GM19035 (cell line): ENCODE measurements around the gene CRLF1.

Experiments used
- ATAC-seq: cut with Tn5 transposase; IDR thresholded peaks from one replicate; pipeline ENCODE4 v1.9.1; 2021; ENCODE audit not compliant: unreplicated experiment

Gene CRLF1

DNA sequence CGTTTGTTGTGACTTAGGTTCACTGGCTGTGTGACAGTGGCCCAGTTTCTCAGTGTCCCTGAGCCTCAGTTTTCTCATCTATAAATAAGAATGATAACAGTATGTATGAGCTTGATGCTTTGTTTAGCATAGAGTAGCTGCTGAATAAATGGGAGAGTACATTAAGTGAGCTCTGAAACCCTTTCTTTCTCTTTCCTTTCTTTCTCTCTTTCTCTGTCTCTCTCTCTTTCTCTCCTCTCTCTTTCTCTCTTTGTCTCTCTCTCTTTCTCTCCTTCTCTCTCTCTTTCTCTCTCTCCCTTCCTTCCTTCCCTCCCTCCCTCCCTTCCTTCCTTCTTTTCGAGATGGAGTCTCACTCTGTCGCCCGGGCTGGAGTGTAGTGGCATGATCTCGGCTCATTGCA lies 46.9 kb downstream of the CRLF1 start:
- ATAC-seq = no peak

DNA sequence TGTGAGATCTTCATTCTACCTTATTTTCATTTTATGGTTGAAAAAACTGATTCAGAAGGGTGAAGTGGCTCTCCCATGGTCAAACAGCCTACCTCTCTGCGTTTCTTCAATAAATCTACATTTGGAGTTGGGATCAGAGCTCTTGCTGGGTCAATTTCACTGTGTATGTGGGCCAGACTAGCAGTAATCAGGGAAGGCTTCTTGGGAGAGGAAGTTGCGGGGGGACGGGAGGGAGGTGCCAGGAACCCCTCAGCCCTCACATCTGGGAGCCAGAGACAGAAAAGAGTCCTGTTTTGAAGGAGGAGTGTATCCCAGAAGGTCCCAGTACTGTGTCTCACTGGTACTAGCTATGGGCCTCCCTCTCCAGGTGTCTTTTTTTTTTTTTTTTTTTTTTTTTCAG lies 48.0 kb downstream of the CRLF1 start:
- ATAC-seq = no peak

DNA sequence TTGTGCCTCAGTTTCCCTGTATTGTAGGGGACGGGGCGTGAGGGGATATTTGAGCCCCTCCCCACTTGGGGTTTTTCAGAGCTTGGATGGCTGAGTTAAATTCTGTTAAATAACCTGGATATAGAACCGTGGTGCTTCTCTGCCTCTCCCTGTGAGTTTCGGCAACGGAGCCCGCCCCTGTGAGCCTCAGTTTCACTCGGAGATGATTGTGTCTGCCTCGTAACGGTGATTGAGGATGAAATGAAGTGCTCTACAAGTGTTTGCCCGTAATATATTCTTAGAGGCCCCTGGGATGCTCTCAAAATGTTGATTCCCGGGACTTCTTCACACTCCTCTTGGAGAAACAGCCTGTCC lies 48.4 kb downstream of the CRLF1 start:
- ATAC-seq = no peak

DNA sequence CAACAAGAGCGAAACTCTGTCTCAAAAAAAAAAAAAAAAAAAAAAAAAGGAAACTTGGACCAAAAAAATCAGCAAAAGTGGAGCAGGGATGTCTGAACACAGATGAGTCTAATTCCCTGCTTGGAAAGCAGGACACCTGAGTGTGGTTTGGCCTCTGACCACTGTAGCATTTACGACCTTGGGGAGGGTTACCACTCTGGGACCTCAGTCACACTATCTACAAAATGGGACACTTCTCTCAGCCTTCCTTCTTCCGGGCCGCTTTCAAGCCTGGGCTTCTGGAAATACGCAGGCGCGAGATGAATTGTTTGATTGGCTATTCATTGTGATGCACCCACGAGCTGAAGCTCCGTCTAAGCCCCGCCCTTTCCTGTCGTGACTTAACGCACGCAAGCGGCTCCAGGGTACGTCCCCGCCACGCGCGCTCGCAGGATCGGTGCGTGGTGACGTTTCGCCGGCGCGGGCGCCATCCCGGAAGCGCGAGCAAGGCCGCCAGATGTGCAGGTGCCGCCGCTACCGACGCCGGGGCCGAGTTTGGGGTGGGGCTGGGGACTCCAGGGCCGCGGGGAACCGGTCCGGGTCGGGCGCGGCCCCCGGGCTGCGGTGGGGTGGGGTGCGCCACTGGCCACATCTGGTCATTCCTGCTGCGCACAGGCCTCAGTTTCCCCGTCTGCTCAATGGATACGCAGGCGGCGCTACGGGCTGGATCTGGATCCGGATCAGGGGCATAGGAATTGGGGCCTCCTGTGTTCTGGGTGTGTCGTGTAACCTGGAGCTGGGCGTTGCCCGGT lies 49.0 kb downstream of the CRLF1 start, which contains the start of gene KXD1:
Gene KXD1 (plus strand): TSS at position 460 of the 791 bp plus-strand sequence. CDS start 4,187 bp downstream, outside the sequence.
- ATAC-seq = peak; percentile 94

DNA sequence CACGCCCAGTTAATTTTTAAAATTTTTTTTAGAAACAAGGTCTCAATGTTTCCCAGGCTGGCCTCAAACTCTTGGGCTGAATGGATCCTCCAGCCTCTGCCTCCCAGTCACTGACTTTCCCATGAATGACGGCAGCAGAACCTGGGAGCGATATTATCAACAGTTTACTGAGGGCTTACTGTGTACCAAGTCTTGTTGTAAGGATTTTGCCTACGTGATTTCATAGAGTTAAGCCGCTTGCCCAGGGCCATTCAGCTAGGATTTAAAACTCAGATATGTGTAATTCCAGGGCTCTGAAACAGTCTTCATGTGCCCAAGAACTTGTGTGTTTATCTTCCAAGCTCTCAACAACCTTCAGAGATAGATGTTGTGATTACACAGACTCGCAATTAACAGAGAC lies 55.0 kb downstream of the CRLF1 start:
- ATAC-seq = no peak

DNA sequence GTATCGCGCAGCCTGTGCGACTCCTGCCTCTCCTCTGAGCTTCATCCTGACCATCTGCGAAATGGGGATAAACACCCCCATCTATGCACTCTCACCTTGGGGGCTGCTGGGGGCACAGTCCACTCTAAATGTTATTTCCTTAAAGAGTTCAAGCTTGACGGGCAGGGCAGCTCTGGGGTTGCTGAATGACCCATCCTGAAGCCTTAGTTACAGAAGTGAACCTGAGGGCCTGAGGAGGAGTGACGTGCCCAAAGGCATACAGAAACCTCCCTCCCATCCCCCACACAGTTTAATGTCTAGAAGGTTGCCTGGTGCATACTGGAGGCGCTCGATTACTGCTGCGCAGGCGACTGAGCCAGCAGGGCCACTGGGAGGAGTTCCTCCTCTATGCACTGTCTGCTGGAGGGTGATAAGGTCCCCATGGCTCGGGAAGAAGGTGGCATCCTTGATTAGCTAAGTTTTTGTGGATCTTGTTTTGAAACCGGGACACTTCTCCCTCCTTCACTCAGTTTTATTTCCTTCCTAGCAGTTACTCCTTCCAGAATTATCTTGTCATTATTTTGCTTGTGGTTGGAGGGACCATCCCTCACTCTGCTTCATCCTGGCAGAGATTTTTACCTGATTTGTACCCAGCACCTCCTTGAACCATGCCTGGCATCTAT lies 62.7 kb downstream of the CRLF1 start:
- ATAC-seq = peak; percentile 56
